ENCODE results near the gene SLC9A2.

DNA sequence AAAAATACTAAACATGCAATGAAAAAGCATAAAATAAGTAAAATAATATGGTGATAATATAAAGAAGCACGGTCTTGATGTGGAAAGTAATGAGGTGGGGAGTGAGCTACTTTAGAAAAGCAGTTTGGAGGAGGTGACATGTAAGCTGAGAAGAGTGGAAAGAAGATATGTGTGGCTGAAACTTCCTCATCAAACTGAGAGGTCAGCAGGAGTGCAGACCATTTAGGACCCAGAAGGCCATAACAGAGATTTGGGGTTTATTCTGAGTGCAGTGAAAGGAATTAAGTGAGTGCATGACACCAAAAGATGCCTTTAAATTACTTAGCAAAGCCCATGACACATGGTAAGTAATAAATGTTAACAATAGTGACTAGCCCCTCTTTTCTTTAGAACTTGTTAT lies 118.1 kb downstream of the SLC9A2 start:
- no peak for TF ChIP-seq POLR2A (IDR thresholded peaks at IDR 0.05; ENCODE audit: low read depth, low read length)
- no peak for TF ChIP-seq POLR2AphosphoS5 (IDR thresholded peaks at IDR 0.05; ENCODE audit: low read depth, low read length)
- peak; percentile 18; the same call in 1 of the 2 replicates for TF ChIP-seq POU2F2 (IDR thresholded peaks at IDR 0.05; ENCODE audit: low read depth, low read length)
- no peak for TF ChIP-seq TAF1 (IDR thresholded peaks at IDR 0.05; ENCODE audit: low read depth, low read length)
- no peak for TF ChIP-seq SPI1 (IDR thresholded peaks at IDR 0.05; ENCODE audit: low read depth, low read length)
- TF ChIP-seq PAX5 (IDR thresholded peaks at IDR 0.05; ENCODE audit: insufficient read depth, low read length, severe bottlenecking), result no peak

Measured in GM12891 (cell line).